Spleen (tissue), 11 donors: Measurements from ENCODE around the gene SDK1. TPM values are rescaled to one million over a fixed set of nuclear protein-coding genes. Genes with fewer than 3 reads are reported as not detected.

ENCODE experiments used
- DNase-seq: peaks from one replicate; pipeline ENCODE4 v3.0.0-alpha.2; 2020
- H3K27ac ChIP-seq, 8 donors: fragments of 200-600 bp; sonication (generic) in 7 of 8; 1 replicate in 4 of 8; 2 replicates in 4 of 8; pipeline versions ENCODE4 v1.5.0 to v1.8.0; 2016 to 2021; ENCODE audit warnings: inconsistent platforms in 4 of 8, mild to moderate bottlenecking in 4 of 8, moderate library complexity in 1 of 8
- H3K27me3 ChIP-seq, 7 donors: fragments of 200-600 bp; sonication (generic) in 6 of 7; replicated peaks in 1 of 7; 1 replicate in 4 of 7; 2 replicates in 3 of 7; pipeline versions ENCODE4 v1.5.0 to v1.8.0; 2016 to 2021; ENCODE audit warnings: inconsistent platforms in 3 of 7, mild to moderate bottlenecking in 1 of 7
- H3K36me3 ChIP-seq, 6 donors: fragments of 200-600 bp; sonication (generic) in 5 of 6; 1 replicate in 4 of 6; 2 replicates in 2 of 6; pipeline versions ENCODE4 v1.5.0 to v1.8.0; 2016 to 2021; ENCODE audit warnings: inconsistent platforms in 2 of 6
- H3K4me1 ChIP-seq, 6 donors: fragments of 200-600 bp; sonication (generic) in 5 of 6; 1 replicate in 3 of 6; 2 replicates in 3 of 6; pipeline versions ENCODE4 v1.5.0 to v1.8.0; 2016 to 2021; ENCODE audit warnings: inconsistent platforms in 3 of 6
- H3K4me3 ChIP-seq, 8 donors: fragments of 200-600 bp; sonication (generic) in 7 of 8; 1 replicate in 4 of 8; 2 replicates in 4 of 8; pipeline versions ENCODE4 v1.5.0 to v1.8.0; 2016 to 2021; ENCODE audit warnings: inconsistent platforms in 4 of 8, mild to moderate bottlenecking in 4 of 8, moderate library complexity in 2 of 8
- H3K9me3 ChIP-seq, 8 donors: fragments of 200-600 bp; sonication (generic) in 7 of 8; 1 replicate in 4 of 8; 2 replicates in 4 of 8; pipeline versions ENCODE4 v1.5.0 to v1.8.0; 2016 to 2021; ENCODE audit warnings: inconsistent platforms in 4 of 8
- POLR2A ChIP-seq, 3 donors: fragments of 450-650 bp; IDR thresholded peaks; one replicate each; pipeline ENCODE4 v1.5.1; 2017; ENCODE audit warnings: antibody characterized with exemption in 3 of 3, mild to moderate bottlenecking in 1 of 3
- POLR2AphosphoS5 ChIP-seq, 3 donors: sonication (generic); formaldehyde crosslinking; IDR thresholded peaks; one replicate each; pipeline ENCODE4 v1.5.1; 2017; ENCODE audit warnings: antibody characterized with exemption in 3 of 3
- WGBS, 5 donors: extraction: QIAGEN DNeasy Blood & Tissue Kit in 3 of 5; methylation state at CpG; one replicate each; pipeline versions ENCODE4 v1.1.5 to v1.1.7; 2013 to 2018; 5-methylcytosine and 5-hydroxymethylcytosine counted together
- intact Hi-C: fragments of 100-400 bp; cut with DNase I; formaldehyde crosslinking; loops from one replicate; pipeline ENCODE4 v1.15.0; 2023; ENCODE audit warnings: low total_unique reads
- polyA plus RNA-seq, 3 donors: library from polyadenylated mRNA; stranded (reverse); fragments of 200-250 nt; gene quantifications; one replicate each; pipeline ENCODE4 v1.2.1, GENCODE V29; 2013
- total RNA-seq, 7 donors: library from RNA; depleted of rRNA in 3 of 7; stranded (reverse); fragments of >200 nt in 3 of 7; fragmentation: NEBNext Ultra II Directional in 4 of 7; extraction: Animal tissue kit (Norgen Biotek cat#: 25700) in 4 of 7; gene quantifications; one replicate each; pipeline versions ENCODE4 v1.1.0 to v1.2.1, GENCODE V29; 2016 to 2021
- TF ChIP-seq, protein P1 (sequence below), 11 experiments: fragments of 200-600 bp in 7 of 11; fragments of 450-650 bp in 4 of 11; sonication (generic) in 4 of 11; IDR thresholded peaks in 8 of 11; conservative IDR thresholded peaks in 3 of 11; 1 replicate in 7 of 11; 2 replicates in 4 of 11; pipeline versions ENCODE4 v1.4.0 to v1.8.0; 2016 to 2021; ENCODE audit warnings: antibody characterized with exemption in 11 of 11, inconsistent platforms in 4 of 11, mild to moderate bottlenecking in 1 of 11
- donor health status: healthy with polysubstance abuse.
- donor health status: DM: no; HTN: no; CAD: no; lungs with moderate emphysema.
- donor health status: DM: no; HTN: no; CAD: no.
- donor health status: Bipolar disorder and iron deficiency.
- donor health status: healthy.
- donor health status: DM: no; HTN: no; CAD: no.
- donor health status: DM: yes; HTN: yes; CAD: no.

The SDK1 gene
- total and polyA plus RNA-seq, 10 donors = 3.2 to 54.1 (median 35.1) TPM

DNA sequence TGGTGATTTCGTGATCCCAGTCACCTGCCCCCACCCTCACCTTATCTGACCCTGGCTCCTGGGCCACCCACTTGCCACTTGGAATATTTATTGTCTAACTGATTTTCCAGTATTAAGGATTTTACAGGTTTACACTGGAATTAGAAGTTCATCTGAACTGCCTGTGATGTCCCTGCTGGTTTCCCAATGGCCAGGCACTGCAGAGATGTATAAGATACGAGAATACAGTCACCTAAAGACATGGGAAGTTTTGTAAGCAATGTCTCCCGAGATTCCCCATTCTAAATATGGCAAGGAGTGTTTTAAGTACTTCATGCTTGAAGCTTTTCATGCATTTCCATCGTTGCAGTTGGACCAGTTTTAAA is 592.7 kb downstream of the SDK1 start:
- WGBS, 5 donors = 52 to 65% (median 57%) methylated on average over 4 of the region's 4 CpGs
- Histone ChIP-seq H3K27me3 (peaks cover 0 to 6% (median 0%) of the 10 kb centered on the region in 7 donors), H3K4me1 (peaks cover 0 to 16% (median 5%) of the 10 kb centered on the region in 6 donors), H3K4me3 (no peak overlapping the region), H3K27ac (no peak overlapping the region), H3K9me3 (no peaks in the 10 kb centered on the region), H3K36me3 (no peaks in the 10 kb centered on the region)
- no peak for DNase-seq
- intact Hi-C loops = loop anchor here (10.0 kb wide), 2 partner anchors 589 to 1029 kb away; partner anchors contain the start of gene SDK1
- no peak for TF ChIP-seq POLR2A (IDR thresholded peaks at IDR 0.05)

DNA sequence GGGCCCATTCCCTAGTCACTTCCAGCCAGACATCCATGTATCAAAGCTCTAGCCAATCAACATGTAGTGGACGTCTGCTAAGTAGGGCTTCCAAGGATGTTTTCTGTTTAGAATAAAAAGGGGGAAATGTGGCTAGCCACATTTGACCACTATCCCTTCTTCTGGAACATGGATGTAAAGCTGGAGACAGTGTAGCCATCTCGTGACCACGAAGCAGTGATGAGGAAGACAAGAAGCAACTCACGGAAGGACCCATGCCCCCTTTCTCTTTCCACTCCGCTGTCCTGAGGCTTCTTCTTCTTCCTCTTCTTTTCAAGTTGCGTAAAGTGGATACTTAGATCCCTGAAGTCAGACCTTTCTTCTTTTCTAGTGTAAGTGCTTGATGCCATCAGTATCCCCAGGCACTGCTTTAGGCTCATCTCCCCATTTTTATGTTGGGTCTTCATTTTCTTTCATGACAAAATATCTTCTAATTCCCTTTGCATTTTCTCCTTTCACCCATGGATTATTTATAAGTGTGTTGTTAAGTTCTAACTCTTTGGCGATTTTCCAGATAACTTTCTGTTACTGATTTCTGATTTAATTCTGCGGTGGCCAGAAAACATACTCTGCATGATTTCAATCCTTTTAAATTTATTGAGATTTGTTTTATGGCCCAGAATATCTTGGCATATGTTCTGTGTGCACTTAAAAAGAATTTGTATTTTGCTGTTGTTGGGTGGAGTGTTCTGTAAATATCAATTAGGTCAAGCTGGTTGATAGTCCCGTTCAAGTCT is 594.5 kb downstream of the SDK1 start:
- no peak for DNase-seq
- 64 to 83% (median 74%) methylated on average over 9 of the region's 9 CpGs for WGBS, 5 donors
- Histone ChIP-seq H3K4me3 (no peak overlapping the region), H3K36me3 (no peaks in the 10 kb centered on the region), H3K27ac (peak overlapping the region in 5 of 8 donors; percentile 41 to 73 (median 70)), H3K27me3 (peaks cover 0 to 6% (median 0%) of the 10 kb centered on the region in 7 donors), H3K4me1 (peaks cover 0 to 16% (median 5%) of the 10 kb centered on the region in 6 donors), H3K9me3 (no peaks in the 10 kb centered on the region)
- no peak for TF ChIP-seq POLR2AphosphoS5 (IDR thresholded peaks at IDR 0.05)
- TF ChIP-seq POLR2A (IDR thresholded peaks at IDR 0.05) = no peak
- TF ChIP-seq, protein P1, sequence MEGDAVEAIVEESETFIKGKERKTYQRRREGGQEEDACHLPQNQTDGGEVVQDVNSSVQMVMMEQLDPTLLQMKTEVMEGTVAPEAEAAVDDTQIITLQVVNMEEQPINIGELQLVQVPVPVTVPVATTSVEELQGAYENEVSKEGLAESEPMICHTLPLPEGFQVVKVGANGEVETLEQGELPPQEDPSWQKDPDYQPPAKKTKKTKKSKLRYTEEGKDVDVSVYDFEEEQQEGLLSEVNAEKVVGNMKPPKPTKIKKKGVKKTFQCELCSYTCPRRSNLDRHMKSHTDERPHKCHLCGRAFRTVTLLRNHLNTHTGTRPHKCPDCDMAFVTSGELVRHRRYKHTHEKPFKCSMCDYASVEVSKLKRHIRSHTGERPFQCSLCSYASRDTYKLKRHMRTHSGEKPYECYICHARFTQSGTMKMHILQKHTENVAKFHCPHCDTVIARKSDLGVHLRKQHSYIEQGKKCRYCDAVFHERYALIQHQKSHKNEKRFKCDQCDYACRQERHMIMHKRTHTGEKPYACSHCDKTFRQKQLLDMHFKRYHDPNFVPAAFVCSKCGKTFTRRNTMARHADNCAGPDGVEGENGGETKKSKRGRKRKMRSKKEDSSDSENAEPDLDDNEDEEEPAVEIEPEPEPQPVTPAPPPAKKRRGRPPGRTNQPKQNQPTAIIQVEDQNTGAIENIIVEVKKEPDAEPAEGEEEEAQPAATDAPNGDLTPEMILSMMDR (IDR thresholded peaks at IDR 0.05 in 8 of 11, conservative IDR thresholded peaks at IDR 0.05 in 3 of 11) = no peak
- intact Hi-C loops = loop anchor here (10.0 kb wide), 2 partner anchors 591 to 1031 kb away; partner anchors contain the start of gene SDK1

DNA sequence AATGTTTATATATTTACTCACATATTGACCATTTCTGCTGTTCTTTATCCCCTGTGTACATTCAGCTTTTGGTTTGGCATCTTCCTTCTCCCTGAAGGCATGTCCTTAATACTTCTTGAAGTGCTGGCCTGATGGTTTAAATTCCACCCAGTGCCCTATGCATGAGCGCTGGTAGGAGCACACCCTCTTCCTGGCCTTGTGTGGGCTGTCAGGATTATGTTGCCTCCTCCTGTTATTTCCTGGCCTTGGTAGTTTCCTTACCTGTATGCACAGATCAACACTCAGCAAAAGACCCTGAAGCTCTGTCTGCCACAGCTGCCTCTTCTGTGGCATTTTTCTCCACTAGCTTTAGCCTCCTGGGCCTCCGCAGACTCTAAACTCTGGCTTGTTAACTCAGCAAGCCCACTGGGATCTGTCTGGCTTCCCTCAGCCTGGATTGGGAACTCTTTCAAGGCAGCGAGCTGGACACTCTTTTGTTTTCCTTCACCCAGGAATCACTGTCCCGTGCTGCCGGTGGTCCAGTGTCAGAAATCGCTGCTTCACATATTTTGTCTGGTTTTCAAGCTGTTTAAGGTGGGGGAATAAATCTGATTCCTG is 595.2 kb downstream of the SDK1 start:
- Histone ChIP-seq H3K27me3 (peaks cover 0 to 6% (median 0%) of the 10 kb centered on the region in 7 donors), H3K9me3 (no peaks in the 10 kb centered on the region), H3K36me3 (no peaks in the 10 kb centered on the region), H3K27ac (peak overlapping the region in 7 of 8 donors; percentile 41 to 73 (median 66)), H3K4me3 (no peak overlapping the region), H3K4me1 (peaks cover 0 to 16% (median 5%) of the 10 kb centered on the region in 6 donors)
- 69 to 84% (median 80%) methylated on average over 6 of the region's 6 CpGs for WGBS, 5 donors
- DNase-seq = no peak
- no peak for TF ChIP-seq POLR2AphosphoS5 (IDR thresholded peaks at IDR 0.05)
- no peak for TF ChIP-seq POLR2A (IDR thresholded peaks at IDR 0.05)
- TF ChIP-seq, protein P1 (IDR thresholded peaks at IDR 0.05 in 8 of 11, conservative IDR thresholded peaks at IDR 0.05 in 3 of 11) = no peak
- intact Hi-C loops = loop anchor here (10.0 kb wide), 2 partner anchors 591 to 1031 kb away; partner anchors contain the start of gene SDK1

DNA sequence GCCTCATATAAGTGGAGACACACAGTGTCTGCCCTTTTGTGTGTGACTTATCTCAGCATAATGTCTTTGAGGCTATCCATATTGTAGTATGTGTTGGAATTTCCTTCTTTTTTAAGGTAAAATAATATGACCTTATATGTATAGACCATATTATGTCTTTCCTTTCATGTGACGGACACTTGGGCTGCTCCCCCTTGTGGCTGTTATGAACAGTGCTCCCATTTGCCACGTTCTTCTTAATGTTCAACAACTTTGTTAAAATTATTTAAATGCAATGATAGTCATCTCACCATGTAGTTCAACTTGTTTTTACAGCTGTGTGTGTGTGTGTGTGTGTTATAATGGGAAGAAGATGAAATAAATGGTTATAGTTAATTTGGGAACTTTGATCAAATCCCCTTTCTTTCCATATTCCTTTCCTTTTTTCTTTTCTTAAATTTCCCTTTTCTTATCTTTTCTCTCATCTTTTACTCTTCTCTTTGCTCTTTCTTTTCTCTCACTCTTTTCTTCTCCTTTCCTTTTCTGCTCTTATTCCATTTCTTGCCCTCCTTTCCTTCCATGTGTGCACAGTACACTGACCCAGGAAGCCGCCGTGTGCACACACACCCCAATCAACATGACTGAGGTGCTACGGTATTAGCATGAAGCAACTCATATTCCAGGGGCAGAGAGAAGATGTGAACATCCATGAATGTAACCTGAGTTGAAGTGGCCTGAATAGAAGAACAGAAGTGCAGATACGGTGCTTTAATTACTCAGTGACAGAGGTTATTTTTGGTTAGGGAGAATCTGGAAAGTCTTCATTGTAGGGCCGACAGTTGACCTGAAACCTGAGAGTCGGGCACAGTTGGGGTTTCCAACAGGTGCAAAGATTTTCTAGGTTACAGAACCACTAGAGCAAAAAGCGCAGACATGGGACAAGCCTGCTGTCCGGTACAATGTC is 596.6 kb downstream of the SDK1 start:
- Histone ChIP-seq H3K4me1 (peaks cover 0 to 16% (median 5%) of the 10 kb centered on the region in 6 donors), H3K36me3 (no peaks in the 10 kb centered on the region), H3K27me3 (peaks cover 0 to 6% (median 0%) of the 10 kb centered on the region in 7 donors), H3K4me3 (no peak overlapping the region), H3K9me3 (no peaks in the 10 kb centered on the region), H3K27ac (peak overlapping the region in 4 of 8 donors; percentile 42 to 73 (median 70))
- no peak for DNase-seq
- WGBS, 5 donors = 74 to 79% (median 78%) methylated on average over 10 of the region's 10 CpGs
- intact Hi-C loops = loop anchor here (10.0 kb wide), 2 partner anchors 593 to 1033 kb away; partner anchors contain the start of gene SDK1
- TF ChIP-seq, protein P1 (IDR thresholded peaks at IDR 0.05 in 8 of 11, conservative IDR thresholded peaks at IDR 0.05 in 3 of 11) = peak in 10 of 11 experiments; percentile 48 to 82 (median 73)
- no peak for TF ChIP-seq POLR2A (IDR thresholded peaks at IDR 0.05)
